DMS 273 treated with DMSO at 0.1 percent for 48 hours (cell line): Measurements from ENCODE around the gene TNFRSF13B.

ENCODE experiments used
- DNase-seq: peaks from one replicate; lab custom pipeline; 2025; lab: John Stamatoyannopoulos, UW

Gene TNFRSF13B

DNA sequence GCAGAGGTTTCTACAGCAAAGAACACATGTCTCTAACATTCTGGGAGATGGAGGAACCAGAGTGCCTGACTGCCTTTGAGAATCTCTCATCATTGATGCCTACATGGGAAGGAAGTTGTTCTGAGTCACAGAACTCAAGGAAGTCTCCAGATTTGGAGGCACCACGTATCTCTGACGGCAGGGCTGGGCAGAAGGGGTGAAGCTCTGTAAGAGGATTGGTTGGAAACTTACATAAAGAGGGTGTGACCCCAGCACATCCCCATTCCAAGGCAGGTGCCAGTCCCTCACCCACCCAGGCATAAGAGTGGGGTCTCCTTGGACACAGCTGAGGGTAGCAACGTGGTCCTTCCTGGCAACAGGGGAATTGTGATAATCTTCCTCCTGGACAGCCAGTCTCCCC, 17.4 kb downstream of the TNFRSF13B start:
- no peak for DNase-seq

DNA sequence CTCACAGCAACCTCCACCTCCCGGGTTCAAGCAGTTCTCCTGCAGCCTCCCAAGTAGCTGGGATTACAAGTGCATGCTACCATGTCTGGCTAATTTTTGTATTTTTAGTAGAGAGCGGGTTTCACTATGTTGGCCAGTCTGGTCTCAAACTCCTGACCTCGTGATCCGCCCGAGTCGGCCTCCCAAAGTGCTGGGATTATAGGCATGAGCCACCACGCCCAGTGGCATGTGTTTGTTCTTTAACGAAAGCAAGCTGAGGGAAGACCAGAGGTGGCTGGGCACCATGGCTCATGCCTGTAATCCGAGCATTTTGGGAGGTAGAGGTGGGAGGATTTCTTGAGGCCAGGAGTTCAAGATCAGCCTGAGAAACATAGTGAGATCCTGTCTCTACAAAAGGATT, 18.1 kb downstream of the TNFRSF13B start:
- DNase-seq = no peak

DNA sequence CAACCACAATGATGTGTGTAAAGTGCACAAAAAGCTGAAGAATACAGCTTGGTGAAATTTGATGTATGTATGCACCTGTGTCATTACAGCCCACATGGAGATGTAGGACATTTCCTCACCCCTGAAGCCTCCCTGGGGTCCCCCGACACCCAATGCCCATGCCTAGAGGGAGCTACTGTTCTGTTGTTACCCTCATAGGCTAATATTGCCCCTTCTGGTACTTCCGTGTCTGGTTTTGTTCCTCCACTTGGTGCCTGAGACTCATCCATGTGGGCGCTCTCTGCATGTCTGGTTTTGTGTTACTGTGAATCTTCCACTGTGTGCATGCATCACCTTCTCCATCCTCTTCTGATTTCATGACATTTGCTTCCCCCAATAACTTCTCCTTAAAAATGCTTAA, 18.6 kb downstream of the TNFRSF13B start:
- no peak for DNase-seq

DNA sequence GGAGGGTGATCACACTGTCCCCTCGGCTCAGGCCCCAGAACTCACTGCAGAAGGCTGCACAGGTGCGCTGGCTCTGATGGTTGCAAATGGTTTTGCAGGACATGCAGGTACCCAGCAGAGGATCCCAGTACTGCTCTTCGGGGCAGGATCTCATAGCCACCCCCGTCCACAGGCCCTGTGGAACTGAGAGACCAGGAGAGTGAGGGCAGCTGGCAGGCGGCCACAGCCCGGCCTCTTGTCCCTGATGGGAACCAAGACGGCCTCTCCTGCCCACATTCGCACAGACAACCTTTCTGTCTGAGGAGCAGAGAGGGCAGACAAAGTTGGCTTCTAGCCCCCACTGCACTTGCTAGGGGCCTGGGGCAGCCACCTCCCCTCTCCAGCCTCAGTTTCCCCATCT, 19.5 kb downstream of the TNFRSF13B start:
- no peak for DNase-seq

DNA sequence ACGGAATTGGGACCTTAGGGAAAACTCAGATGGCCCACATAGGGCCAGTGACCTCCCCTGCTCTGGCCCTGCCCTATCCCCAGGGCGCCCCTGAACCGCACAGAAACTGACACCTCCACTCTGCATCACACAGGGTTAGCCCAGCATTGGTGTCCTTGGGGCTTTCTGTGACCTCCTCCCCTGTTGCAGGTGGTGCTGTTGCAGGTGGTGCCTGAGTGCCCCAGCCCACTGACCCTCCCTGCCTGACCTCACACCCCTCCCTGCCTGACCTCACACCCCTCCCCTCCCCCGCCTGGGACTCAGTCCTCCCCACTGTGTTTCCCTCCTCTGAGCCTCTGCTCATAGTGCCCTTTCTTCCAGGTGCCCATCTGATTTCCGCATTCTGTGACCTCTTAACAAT, 21.4 kb downstream of the TNFRSF13B start:
- DNase-seq = no peak

DNA sequence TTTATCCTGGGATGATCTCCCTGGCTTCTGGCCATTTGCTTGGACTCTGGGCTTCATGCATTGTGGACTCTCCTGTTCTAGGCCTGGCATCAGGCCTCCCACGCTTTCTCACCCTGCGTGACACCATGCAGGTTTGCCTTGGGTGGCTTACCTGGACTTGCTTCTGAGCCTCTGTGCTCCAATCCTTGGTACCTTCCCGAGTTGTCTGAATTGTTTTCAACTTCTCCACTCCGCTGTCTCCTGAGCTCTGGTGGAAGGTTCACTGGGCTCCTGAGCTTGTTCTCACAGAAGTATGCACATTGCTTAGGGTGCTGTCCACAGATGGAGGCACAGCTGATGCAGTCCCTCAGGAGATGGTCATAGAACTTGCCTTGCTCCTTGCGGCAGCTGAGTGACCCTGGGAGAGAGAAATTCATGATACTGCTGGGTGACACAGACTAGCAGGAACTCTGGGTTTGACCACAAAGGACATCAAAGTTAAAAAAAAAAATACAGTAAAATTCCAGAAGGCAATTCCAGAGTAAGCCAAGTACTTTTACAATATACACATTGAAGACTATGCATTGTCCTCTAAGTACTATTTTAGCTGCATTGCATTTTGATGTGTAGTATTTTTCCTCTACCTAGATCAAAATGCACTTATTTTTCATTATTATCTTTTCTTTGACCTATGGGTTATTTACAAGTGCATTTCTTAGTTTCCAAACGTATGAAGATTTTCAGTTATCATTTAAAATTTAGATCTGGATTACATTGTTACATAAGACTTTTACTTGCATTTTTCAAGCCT, 23.1 kb downstream of the TNFRSF13B start:
- DNase-seq = no peak

DNA sequence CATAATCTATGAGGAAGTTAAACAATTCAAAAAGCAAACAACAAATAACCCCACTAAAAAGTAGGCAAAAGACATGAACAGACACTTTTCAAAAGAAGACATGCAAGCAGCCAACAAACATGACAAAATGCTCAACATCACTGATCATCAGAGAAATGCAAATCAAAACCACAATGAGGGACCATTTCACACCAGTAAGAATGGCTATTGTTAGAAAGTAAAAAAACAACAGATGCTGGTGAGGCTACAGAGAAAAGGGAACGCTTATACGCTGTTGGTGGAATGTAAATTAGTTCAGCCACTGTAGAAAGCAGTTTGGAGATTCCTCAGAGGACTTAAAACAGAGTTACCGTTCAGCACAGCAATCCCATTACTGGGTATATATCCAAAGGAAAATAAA, 24.4 kb downstream of the TNFRSF13B start:
- DNase-seq = no peak

DNA sequence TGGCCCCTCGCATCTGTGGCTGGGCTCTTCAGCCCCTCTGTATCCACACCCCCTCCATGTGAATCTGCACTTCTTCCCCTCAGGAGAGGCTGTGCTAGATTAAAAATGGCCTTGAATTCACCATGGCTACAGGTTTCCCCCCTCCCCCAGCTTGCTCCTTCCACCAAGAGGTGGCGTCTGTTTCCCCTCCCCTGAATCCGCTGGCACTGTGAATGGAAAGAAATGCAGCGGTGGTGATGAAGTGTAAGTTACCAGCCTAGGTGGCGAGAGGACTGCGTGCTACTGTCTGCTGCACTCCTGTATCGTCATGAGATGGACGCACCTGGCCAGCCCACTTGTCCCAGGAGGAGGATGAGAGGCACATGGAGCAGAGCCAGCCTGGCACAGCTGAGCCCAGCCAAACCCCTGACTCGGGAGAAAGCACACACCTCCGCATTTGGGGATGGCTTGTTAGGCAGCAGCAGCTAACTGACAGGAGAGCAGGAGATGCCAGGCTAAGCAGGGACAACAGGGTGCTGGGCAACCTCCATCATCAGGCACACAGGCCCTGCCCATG, 26.2 kb downstream of the TNFRSF13B start:
- DNase-seq = no peak

DNA sequence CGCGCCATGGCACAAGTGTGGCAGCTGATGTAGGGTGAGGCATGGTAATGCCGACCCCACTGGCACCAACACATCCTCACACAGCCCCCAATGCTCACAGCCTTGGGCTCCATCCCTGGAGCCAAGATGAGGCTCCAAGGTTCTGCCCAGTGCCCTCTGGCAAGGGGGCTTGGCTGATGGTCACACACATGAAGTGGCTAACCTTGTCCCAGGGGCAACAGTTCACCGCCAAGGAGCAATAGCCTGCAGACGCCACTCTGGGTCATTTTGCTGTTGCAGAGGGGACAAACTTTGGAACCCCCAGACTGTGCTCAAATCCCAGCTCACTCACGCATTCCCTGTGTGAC, 26.8 kb downstream of the TNFRSF13B start:
- DNase-seq = no peak

DNA sequence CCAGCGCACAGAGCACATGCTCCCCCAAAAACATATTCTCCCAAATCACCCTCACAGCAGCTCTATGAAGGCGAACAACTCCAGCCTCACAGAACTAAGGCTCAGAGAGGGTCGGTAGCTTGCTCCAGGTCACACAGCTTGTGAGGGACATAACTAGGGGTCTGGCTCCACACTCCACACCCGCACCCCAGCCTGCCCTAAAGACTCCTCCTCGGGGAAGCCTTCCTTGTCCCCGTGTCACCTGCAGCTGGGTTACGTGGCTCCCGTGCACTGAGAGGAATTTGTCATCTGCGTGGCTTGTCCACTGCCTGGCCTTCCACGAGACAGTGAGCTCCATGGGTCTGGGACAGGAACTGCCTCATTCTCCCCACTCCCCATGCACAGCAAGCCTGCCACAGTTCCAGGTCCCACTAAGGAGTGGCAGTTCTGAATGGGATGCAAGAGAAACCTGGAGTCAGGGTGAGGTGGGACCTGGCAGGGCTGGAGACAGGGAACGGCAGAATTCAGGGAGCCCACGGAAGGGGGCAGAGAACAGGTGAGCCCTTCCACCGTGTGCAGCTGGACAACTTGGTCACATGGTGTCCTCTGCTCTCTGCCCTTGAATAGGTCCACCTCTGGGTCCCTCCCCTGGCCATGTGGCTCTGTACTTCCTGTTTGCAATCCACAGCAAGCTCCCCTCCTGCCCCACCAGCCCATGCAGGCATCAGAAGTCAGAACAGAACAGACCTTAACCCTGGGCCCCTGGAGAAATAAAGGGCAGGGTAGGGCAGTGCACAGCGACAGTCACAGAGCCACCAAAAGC, 27.4 kb downstream of the TNFRSF13B start:
- no peak for DNase-seq

DNA sequence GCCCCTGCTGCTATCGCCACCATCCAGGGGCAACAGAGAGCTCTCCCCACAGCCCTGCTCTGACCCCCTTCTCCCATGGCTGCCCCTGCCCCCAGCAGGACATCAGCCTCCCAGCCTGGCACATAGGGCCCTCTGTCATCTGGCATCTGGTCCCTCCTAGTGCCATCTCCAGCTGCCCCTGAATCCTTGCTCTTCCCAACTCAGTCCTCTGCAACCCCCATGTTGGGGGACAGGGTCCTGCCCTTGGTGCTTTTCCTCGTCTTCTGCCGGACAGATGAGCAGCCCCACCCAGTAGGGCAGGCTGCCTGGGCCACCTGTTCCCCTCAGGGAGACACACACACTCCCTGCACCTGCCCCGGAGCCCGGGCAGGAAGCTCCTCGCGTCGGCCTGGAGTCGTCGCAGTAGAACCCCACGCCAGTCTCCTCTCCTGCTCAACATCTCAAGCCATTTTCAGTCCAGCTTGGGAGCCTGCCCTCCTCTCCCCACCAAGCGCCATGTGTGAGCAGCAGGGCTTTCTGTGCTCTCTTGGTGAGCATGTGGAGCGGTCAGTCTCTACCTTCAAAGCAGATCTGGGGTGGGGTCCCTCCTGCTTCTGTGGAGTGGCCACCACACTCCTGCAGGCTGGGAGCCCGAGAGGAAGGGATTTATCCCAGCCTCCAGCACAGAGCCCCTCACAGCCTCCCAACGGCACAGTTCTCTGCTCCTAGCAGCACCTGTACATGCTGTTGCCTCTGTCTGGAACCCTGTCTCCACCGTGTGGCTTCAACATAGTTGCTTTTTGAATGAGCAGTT, 28.2 kb downstream of the TNFRSF13B start:
- DNase-seq = no peak

DNA sequence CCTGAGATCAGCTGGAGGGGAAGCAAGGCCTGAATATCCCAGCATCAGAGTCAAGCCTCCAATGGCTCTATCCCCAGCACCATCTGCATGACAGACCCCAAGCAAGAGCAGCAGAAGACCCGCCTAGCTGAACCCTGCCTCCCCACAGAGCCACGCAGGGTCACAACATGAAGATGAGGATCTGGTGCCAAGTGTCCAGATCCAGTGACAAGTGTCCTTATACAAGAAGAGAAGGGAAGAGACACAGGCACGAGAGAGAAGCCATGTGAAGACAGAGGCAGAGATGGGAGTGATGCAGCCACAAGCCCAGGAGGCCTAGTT, 28.9 kb downstream of the TNFRSF13B start:
- no peak for DNase-seq

DNA sequence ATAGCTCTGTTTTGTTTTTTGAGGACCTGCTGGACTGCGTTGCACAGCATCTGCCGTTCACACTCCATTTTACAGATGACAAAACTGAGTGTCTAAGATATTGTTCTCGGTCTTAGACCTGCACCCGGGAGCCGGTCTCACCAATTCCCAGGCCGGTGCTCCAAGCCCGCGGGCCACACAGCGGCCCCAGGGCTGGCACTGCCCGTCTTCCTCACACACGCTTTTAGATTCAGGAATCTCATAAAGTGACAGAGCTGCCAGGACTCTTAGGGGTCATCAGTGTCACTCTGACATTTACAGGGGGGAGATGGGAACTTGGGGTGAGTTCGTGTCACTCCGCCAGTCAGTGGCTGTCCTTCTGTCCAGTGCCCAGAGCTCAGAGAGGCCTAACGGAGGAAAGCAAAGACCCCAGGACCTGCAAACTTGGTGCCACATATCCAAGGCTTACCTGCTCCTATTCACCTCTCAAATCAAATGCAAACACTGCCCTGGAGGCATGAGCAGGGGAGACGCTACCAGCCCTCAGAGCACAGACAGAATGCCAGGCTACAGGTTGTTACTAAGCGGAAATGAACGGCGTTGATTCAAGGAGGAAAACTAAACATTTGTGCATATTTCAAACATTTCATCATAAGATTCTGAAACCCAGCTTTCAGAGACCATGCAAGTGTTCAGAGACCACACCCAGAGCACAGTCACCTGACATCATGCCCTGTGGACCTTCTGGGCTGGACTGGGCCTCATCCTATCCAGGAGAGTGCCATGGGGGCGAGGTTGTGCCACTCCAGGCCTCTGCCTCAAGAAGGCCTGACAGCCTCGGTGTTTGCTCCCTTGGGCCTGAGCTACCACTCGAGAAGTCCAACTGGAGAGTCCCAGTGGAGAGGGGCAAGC, 29.5 kb downstream of the TNFRSF13B start:
- DNase-seq = no peak

DNA sequence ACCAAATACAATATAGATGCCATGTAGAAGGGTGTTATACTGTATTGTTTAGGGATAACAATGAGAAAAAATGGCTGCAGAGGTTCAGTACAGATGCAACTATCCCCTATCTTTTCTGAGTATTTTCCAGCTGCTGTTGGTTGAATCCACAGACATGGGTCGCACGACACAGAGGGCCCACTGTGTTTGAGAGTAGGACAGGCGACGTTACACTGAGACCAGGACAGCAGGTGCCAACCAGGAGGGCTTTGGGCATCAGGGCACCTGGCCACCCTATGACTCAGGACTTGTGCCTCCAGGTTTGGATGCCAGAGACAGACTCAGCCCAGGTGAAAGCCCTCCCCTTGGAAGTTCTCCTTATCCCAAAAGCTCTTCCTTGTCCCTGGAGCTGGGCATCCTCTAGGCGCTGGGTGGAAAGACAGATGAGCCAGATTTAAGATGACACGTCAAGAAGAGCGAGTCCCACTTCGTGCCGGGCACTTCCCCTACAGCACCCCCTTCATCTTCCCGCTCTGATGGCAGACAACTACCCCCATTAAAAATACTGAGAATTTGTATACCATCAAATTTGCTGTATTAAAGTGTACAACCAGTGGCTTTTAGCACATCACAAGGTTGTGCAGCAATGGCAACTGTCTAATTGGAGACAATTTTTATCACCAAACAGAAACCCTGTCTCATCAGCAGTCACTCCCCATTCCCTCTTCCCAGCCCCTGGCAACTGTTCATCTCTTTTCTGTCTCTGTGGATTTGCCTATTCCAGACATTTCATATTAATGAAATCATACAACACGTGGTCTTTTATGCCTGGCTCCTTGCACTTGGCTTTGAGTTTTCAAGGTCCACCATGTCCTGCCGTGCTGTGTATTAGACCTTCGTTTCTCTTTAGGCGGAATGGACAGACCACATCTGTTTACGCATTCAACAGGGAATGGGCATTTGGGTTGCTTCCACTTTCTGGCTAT, 30.6 kb downstream of the TNFRSF13B start:
- no peak for DNase-seq

DNA sequence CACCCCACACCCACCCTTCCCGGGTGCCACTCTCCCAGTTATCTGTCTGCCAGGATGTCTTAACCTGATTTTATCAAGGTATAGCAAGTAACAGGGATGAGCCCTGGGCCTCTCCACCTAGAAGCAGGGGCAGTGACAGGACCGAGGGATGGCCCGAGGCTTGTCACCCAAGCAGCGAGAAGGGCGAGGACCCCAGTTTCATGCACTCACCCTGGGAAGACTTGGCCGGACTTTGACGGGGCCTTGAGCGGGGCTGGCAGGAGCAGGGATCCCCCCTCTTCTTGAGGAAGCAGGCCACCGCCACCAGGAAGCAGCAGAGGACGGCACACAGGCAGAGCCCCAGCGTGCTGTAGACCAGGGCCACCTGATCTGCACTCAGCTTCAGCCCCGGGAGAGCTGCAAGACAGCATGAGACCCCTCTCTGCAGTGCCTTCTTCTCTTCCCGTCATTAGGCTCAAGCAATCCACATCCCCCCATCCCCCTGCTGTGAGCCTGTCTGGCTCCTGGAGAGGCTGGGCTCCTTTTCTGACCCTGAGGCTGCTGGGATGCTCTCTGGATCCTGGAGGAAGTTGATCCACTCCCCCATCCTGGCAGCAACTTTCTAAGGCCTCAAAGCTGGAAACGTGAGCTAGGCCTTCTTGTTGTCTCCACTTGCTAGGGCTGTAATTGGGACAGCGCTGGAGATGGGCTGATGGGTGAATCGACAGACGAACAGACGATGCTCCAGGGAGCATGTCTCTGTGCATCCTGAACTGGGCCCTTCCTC, 31.6 kb downstream of the TNFRSF13B start:
- no peak for DNase-seq

DNA sequence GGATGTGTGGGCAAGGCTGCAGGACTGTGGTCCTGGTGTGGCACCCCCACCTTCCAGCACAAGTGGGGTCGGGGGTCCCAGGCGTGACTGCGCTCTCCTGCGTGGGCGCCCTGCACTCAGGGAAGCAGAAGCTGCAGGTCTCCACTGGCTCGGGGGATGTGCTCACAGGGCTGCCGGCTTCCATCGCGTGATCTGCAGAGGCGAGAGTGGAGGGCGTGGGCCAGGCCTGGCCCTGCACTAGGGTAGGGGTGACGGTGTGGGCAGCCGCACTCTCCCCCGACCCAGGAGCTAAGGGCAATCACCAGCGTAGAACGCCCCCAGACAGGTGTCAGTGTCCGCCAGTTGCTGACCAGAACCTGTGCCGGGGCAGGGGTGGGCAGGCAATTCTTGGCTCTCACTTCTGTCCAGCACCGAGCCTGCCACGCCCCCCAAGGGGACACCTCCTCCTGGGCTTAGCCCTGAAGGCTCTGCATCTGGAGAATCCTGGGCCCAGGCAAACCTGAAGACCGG, 32.3 kb downstream of the TNFRSF13B start:
- DNase-seq = no peak

DNA sequence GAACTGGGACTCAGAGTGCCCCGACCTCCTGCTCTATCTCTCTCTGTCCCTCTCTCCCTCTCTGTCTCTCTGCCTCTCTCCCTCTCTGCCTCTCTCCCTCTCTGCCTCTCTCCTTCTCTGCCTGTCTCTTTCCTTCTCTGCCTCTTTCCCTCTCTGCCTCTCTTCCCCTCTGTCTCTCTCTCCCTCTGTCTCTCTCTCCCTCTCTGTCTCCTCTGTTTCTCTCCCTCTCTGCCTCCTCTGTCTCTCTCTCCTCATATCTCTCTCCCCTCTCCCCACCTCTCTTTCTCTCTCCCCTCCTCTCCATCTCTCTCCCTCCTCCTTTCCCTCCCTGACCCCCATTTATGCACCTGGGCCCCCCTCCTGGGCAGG, 32.7 kb downstream of the TNFRSF13B start:
- no peak for DNase-seq

DNA sequence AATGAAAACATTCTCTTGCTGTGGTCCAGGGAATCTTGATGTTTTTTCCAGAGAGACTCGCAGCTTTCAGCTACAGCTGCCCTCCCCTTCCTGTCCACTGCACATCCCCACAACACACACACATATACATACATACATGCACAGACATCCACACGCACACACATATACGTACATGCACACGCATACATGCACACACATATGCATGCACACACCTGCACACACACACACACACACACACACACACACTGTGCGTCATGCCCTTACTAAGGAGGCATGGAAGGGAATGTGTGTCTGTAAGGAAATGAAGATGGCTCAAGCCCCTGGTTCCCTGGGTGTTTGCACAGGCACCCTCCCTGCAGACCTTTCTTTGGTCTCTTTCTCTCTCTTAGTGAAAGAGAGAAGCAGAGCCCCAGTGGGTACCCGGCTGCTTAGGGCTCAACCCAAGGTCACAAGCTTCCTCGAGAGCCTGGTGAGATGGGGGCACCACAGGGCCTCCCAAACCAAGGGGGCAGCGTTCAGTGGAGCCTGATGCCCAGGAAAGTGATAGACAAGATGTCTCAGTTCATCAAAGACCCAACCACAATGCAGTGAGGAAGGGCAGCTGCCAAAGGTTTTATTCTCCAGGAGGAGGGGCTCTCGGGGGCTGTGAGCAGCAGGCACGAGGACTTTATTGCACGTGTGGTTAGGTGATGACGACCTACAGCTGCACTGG, 33.3 kb downstream of the TNFRSF13B start:
- no peak for DNase-seq

DNA sequence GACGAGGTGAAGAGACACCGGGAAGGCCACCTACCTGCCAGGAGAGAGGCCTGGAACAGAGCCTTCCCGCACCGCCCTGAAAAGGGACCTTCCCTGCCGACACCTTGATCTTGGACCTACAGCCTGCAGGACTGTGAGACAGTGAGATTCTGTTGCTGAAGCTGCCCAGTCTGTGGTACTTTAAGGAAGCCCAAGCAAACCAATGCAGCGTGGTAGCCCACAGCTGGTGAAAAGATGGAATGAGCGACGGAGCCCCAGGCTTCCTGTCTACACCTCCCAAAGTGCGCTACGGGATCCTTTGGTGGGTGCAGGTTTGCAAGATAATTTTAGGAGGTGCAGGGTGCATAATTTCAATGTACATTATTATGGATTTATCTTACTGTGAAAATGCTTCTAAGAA, 33.9 kb downstream of the TNFRSF13B start:
- DNase-seq = no peak
